Psoas muscle (tissue), 8 donors: ENCODE data around the gene NAAA. TPM values are rescaled to one million over a fixed set of nuclear protein-coding genes. Genes with fewer than 3 reads are reported as not detected.

ENCODE experiments used
- ATAC-seq, 4 donors: fragments of 200-7000 bp; cut with Tn5 transposase; one replicate each; pipeline ENCODE4 v1.9.1; 2020; ENCODE audit warnings: moderate library complexity in 3 of 4, mild to moderate bottlenecking in 2 of 4
- DNase-seq, 2 donors: peaks; one replicate each; pipeline ENCODE4 v3.0.0-alpha.2; 2020
- H3K27ac ChIP-seq: fragments of 200-600 bp; one replicate; pipeline ENCODE4 v1.8.0; 2022
- H3K27me3 ChIP-seq, 3 donors: fragments of 200-600 bp in 1 of 3; one replicate each; pipeline versions ENCODE4 v1.6.1 to v1.8.0; 2013 to 2022; ENCODE audit warnings: low read length in 2 of 3, mild to moderate bottlenecking in 2 of 3, moderate library complexity in 1 of 3; ENCODE audit not compliant: insufficient read depth in 3 of 3
- H3K36me3 ChIP-seq, 2 donors: fragments of 200-600 bp in 1 of 2; one replicate each; pipeline versions ENCODE4 v1.6.1 to v1.8.0; 2013 to 2022; ENCODE audit warnings: low read depth in 1 of 2, mild to moderate bottlenecking in 1 of 2, moderate library complexity in 1 of 2; ENCODE audit not compliant: insufficient read depth in 1 of 2
- H3K4me1 ChIP-seq: fragments of 200-600 bp; one replicate; pipeline ENCODE4 v1.8.0; 2022
- H3K4me3 ChIP-seq: fragments of 200-600 bp; one replicate; pipeline ENCODE4 v1.8.0; 2022; ENCODE audit warnings: mild to moderate bottlenecking
- H3K9me3 ChIP-seq: fragments of 200-600 bp; one replicate; pipeline ENCODE4 v1.8.0; 2022
- WGBS, 3 donors: extraction: QIAGEN DNeasy Blood & Tissue Kit; methylation state at CpG; one replicate each; pipeline versions ENCODE4 v1.1.6 to v1.1.7; 2013; 5-methylcytosine and 5-hydroxymethylcytosine counted together
- intact Hi-C, 2 donors: fragments of 100-400 bp; cut with DNase I; formaldehyde crosslinking; loops; one replicate each; pipeline versions ENCODE4 v1.11.0 to v1.14.2; 2022
- long read RNA-seq, 2 donors: library from polyadenylated mRNA; unstranded; transcript quantifications; one replicate each; pipeline ENCODE4 v2.0.0, GENCODE V29; 2021
- polyA plus RNA-seq, 3 donors: library from polyadenylated mRNA; stranded (reverse); fragments of 200-250 nt; gene quantifications; one replicate each; pipeline ENCODE4 v1.2.3, GENCODE V29; 2013
- total RNA-seq, 4 donors: library from RNA; stranded (reverse); fragmentation: NEBNext Ultra II Directional in 2 of 4; extraction: Animal tissue kit (Norgen Biotek cat#: 25700) in 2 of 4; gene quantifications; one replicate each; pipeline versions ENCODE4 v1.2.1 to v1.2.4, GENCODE V29; 2021 to 2023
- TF ChIP-seq, protein P1 (sequence below): fragments of 200-600 bp; IDR thresholded peaks from one replicate; pipeline ENCODE4 v1.8.0; 2022; ENCODE audit warnings: antibody characterized with exemption
- donor health status: healthy with polysubstance abuse.
- donor health status: DM: no; HTN: no; CAD: no; lungs with moderate emphysema.
- donor health status: Bipolar disorder and iron deficiency.
- donor health status: healthy.
- donor health status: DM: yes; HTN: yes; CAD: no.
- donor health status: DM: no; HTN: no; CAD: no.
- donor health status: DM: no; HTN: no; CAD: no.
- donor health status: DM: yes; HTN: yes; CAD: no.

Gene NAAA
- total RNA-seq (1 to 10 TPM; 3.3 to 9.9 (median 7.8) TPM), polyA plus RNA-seq (1 to 10 TPM; 3.5 to 5.2 (median 3.8) TPM)
- long read RNA-seq, donor 1, partial matches to known transcripts, result 0 of 6 reads
- long read RNA-seq, donor 1, other reads (novel, unspliced or antisense), result 1 of 6 reads
- long read RNA-seq, donor 2, partial matches to known transcripts, result 0 of 12 reads
- long read RNA-seq, donor 2, other reads (novel, unspliced or antisense), result 4 of 12 reads

- DNase-seq (peak; percentile 65 to 92), ATAC-seq (peak; percentile 79 to 95 (median 95))
- peaks cover 0 to 45% of the 10 kb centered on the region in 2 donors for H3K36me3 ChIP-seq
- TF ChIP-seq, protein P1, sequence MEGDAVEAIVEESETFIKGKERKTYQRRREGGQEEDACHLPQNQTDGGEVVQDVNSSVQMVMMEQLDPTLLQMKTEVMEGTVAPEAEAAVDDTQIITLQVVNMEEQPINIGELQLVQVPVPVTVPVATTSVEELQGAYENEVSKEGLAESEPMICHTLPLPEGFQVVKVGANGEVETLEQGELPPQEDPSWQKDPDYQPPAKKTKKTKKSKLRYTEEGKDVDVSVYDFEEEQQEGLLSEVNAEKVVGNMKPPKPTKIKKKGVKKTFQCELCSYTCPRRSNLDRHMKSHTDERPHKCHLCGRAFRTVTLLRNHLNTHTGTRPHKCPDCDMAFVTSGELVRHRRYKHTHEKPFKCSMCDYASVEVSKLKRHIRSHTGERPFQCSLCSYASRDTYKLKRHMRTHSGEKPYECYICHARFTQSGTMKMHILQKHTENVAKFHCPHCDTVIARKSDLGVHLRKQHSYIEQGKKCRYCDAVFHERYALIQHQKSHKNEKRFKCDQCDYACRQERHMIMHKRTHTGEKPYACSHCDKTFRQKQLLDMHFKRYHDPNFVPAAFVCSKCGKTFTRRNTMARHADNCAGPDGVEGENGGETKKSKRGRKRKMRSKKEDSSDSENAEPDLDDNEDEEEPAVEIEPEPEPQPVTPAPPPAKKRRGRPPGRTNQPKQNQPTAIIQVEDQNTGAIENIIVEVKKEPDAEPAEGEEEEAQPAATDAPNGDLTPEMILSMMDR, result peak; percentile 55
- H3K27ac ChIP-seq, result peak within 1 kb of the TSS; percentile 86
- WGBS, 3 donors, result 0 to 1% (median 1%) methylated on average over 56 to 66 of the region's 66 CpGs
- no peaks in the 10 kb centered on the region for H3K9me3 ChIP-seq
- peak within 1 kb of the TSS; percentile 96 for H3K4me3 ChIP-seq
- H3K27me3 ChIP-seq, result no peaks in the 10 kb centered on the region
- intact Hi-C loops, result no loop called here
- H3K4me1 ChIP-seq, result no peaks in the 10 kb centered on the region
These were observed at the start of gene NAAA for GRCh38 chr4:75940692-75941253. Gene NAAA, minus strand, starts transcription at chr4:75941013. Its CDS starts 64 bp downstream, at chr4:75940949.

DNA sequence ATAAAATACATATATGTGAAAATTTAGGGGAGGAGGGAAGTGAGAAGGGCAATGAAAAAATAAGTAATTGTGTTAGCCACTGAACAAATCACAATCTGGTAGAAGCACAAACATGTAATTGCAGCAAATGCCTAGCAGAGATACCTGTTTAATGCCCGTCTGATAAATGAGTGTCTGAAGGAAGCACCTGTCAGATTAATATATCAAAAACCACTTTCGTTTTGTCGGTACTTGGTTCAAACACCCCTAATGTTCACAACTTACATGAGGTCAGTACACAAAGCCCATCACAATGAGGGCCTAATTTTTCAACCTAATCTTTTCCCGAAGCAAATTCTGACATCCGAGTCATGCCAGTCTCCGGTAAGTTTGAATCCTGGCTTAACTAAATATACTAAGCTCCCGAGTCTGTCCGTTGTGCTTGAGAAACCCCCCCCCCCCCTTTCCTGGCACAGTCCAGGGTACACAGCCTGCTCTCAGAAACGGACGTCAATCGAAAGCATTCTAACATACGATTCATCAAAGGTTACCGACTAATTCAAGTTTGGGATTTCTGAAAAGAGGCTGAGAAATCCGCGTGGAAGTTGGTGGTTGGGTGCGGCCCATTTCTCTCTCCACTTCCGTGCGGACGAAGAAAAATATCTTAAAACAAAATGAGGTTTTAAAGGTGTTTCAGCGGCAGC is 49.2 kb upstream of the NAAA start:
- Histone ChIP-seq H3K9me3 (no peaks in the 10 kb centered on the region), H3K27me3 (no peaks in the 10 kb centered on the region), H3K27ac (peak overlapping the region; percentile 89), H3K36me3 (no peaks in the 10 kb centered on the region), H3K4me1 (peaks cover 23% of the 10 kb centered on the region), H3K4me3 (peak overlapping the region; percentile 98)
- DNase-seq, result no peak
- 0 to 1% (median 1%) methylated on average over 20 of the region's 20 CpGs for WGBS, 3 donors
- peak in 2 of 4 donors; percentile 51 to 68 for ATAC-seq
- intact Hi-C loops, result loop anchor here (2.0 to 10.0 kb wide), 3 partner anchors 97 to 315 kb away; partner anchors contain the start of genes NUP54 (in 1 of the 2) and STBD1 (in 1 of the 2)
- TF ChIP-seq, protein P1, result no peak

DNA sequence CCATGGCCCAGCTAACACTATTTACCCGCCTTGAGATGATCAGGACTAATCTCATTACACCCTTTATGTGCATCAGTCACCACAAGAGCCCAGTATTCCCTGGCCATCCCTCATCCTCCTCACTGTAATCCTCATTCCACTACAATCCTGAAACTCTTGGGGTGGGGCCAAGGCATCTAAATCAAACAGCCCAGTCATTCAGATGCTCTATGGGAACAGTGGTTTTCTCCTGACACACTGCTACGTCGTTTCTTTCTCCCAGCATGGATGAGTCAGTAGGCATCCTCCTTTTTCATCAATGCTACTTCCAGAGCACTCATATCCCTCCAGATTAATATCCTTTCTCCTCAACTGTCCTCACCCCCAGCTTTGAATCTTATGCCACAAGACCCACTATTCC is 44.3 kb upstream of the NAAA start:
- peaks cover 5 to 31% of the 10 kb centered on the region in 2 donors for H3K36me3 ChIP-seq
- H3K4me1 ChIP-seq, result peaks cover 19% of the 10 kb centered on the region
- ATAC-seq, result peak; percentile 30 to 58 (median 44)
- H3K27me3 ChIP-seq, result no peaks in the 10 kb centered on the region
- TF ChIP-seq, protein P1, result no peak
- peaks cover 4% of the 10 kb centered on the region for H3K9me3 ChIP-seq
- DNase-seq, result no peak
- 71 to 76% (median 73%) methylated on average over 3 of the region's 3 CpGs for WGBS, 3 donors
- no peak overlapping the region for H3K4me3 ChIP-seq
- intact Hi-C loops, result no loop called here
- no peak overlapping the region for H3K27ac ChIP-seq

GRCh38 chr4:75980576-75980975 is 39.8 kb upstream of the NAAA start:
- TF ChIP-seq, protein P1, result no peak
- H3K27me3 ChIP-seq, result no peaks in the 10 kb centered on the region
- 72 to 85% (median 78%) methylated on average over 3 to 4 of the region's 4 CpGs for WGBS, 3 donors
- H3K9me3 ChIP-seq, result peaks cover 4% of the 10 kb centered on the region
- H3K27ac ChIP-seq, result no peak overlapping the region
- peaks cover 1% of the 10 kb centered on the region for H3K4me1 ChIP-seq
- intact Hi-C loops, result no loop called here
- ATAC-seq (no peak), DNase-seq (no peak)
- no peak overlapping the region for H3K4me3 ChIP-seq
- peaks cover 15 to 75% of the 10 kb centered on the region in 2 donors for H3K36me3 ChIP-seq
